HFFc6 (cell line): ENCODE data around the gene AVL9. TPM values are rescaled to one million over a fixed set of nuclear protein-coding genes. Genes with fewer than 3 reads are reported as not detected.

Experiments used
- DNase-seq: peaks from one replicate; pipeline ENCODE4 v3.0.0-alpha.2; 2018
- H3K27ac Mint-ChIP-seq: 2 replicates; pipeline ENCODE4 v1.8.0; 2020; ENCODE audit warnings: mild to moderate bottlenecking, mixed read lengths
- H3K27me3 Mint-ChIP-seq: 2 replicates; pipeline ENCODE4 v1.8.0; 2021; ENCODE audit warnings: mild to moderate bottlenecking, moderate library complexity, mixed read lengths; ENCODE audit not compliant: insufficient read depth
- H3K36me3 Mint-ChIP-seq: 2 replicates; pipeline ENCODE4 v1.8.0; 2021; ENCODE audit warnings: low read depth, mixed read lengths
- H3K4me1 Mint-ChIP-seq: 2 replicates; pipeline ENCODE4 v1.8.0; 2020; ENCODE audit warnings: low read depth, mixed read lengths
- H3K4me3 Mint-ChIP-seq: 2 replicates; pipeline ENCODE4 v1.8.0; 2020; ENCODE audit warnings: mild to moderate bottlenecking, moderate library complexity, mixed read lengths
- H3K9me3 Mint-ChIP-seq: 2 replicates; pipeline ENCODE4 v1.8.0; 2020; ENCODE audit warnings: mild to moderate bottlenecking, mixed read lengths
- CTCF ChIP-seq: fragments of 200-600 bp; sonication (generic); IDR thresholded peaks from 2 replicates; pipeline ENCODE4 v1.5.0; 2021; ENCODE audit warnings: antibody characterized with exemption, mild to moderate bottlenecking
- total RNA-seq, 6 experiments: library from RNA; stranded (reverse); fragmentation: NEBNext Ultra II Directional; extraction: Animal tissue kit (Norgen Biotek cat#: 25700); gene quantifications; 2 replicates in 1 of 6; 3 replicates in 5 of 6; pipeline ENCODE4 v1.2.3, GENCODE V29; 2021

AVL9 gene
- total RNA-seq, 6 experiments from 2014 or later, result 31.4 to 37.3 (median 34.1) TPM

DNA sequence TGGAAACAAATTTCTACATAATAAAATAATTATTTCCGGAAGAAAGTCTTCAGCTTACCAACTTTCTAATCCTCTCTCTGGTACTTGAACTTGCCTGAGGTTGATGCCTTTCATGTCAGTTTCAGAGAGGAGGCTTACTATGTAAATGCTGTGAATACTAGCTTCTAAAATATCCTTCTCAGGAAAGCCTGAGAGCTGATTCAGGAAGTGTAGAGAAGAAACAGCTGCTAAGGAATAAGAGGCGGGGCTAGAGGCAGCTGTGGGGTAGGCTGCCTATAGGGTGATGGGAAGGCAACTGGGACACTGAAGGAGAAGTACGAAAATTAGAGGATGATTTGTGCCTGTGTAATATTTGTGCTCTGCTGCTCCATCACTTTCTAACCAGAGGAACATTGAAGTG is 69.3 kb downstream of the AVL9 start:
- TF ChIP-seq CTCF, result no peak
- no peak for DNase-seq
- peaks cover 3% of the 10 kb centered on the region; the same call in 1 of the 2 replicates for H3K27me3 Mint-ChIP-seq
- H3K27ac Mint-ChIP-seq, result no peak overlapping the region
- H3K36me3 Mint-ChIP-seq, result peaks cover 16% of the 10 kb centered on the region
- H3K4me3 Mint-ChIP-seq, result no peak overlapping the region
- no peaks in the 10 kb centered on the region for H3K9me3 Mint-ChIP-seq
- peaks cover 2% of the 10 kb centered on the region; the same call in 1 of the 2 replicates for H3K4me1 Mint-ChIP-seq

DNA sequence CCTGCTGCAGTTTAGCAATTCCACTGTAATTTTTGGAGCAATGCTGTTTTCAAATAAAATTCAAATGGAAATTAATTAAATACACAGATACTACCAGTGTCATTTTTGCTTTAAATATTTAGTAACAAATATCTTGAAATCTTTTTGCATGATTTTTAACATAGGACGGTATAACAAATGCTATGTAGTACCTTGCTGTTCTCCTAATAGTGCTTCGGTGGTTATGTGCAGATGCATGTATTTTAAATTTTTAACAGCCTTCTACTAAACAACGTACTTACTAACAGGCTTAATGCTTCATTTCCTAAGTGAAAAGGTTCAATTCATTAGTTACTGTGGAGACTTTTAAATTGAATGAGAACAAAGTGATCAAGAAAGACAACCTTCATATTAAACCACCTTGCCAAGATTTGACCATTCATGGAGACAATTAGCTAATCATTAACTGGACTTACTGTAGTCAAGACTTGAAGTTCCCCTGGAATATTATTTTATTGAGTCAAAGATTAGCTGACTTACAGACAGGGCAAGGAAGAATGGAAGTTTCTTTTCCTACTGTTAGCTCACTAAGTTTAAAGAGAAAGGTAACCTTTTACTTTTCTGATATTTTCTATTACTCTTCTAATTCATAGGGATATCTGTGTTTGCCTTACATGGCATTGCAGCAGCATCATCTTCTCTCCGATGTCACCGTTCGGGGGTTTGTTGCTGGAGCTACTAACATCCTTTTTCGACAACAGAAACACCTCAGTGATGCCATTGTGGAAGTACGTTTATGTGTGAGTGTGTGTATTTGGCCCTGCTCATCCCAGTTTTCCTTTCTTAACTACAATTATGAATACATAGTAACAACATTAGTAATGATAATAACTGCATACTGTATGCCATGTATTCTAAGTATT is 74.3 kb downstream of the AVL9 start:
- Mint-ChIP-seq H3K4me3 (no peak overlapping the region), H3K36me3 (peaks cover 11% of the 10 kb centered on the region), H3K9me3 (no peaks in the 10 kb centered on the region), H3K27me3 (peaks cover 3% of the 10 kb centered on the region; the same call in 1 of the 2 replicates), H3K27ac (no peak overlapping the region), H3K4me1 (no peaks in the 10 kb centered on the region)
- no peak for TF ChIP-seq CTCF
- no peak for DNase-seq

- no peak for DNase-seq
- H3K4me3 Mint-ChIP-seq, result no peak overlapping the region
- H3K27ac Mint-ChIP-seq, result no peak overlapping the region
- H3K9me3 Mint-ChIP-seq, result no peaks in the 10 kb centered on the region
- no peaks in the 10 kb centered on the region for H3K4me1 Mint-ChIP-seq
- peaks cover 18% of the 10 kb centered on the region for H3K36me3 Mint-ChIP-seq
- TF ChIP-seq CTCF, result no peak
- H3K27me3 Mint-ChIP-seq, result no peaks in the 10 kb centered on the region
These were observed 77.9 kb downstream of the AVL9 start for GRCh38 chr7:32573110-32573687.

DNA sequence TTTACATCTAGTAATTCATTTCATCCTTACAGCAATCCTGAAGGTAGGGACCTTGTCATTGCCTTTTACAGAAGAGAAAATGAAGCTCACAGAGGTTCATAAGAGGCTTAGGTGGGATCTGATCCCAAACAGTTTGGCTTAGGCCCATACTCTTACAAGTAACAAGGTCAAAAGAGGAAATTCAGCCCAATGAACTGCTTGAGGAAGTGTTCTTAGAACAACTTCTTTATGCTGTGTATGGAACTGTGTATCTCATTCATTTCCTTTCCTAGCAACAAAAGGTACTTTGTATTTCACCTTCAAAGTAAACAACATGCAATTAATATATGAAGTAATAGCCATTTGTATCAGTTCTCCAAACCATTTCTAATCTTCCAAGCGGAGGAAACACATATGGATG is 79.3 kb downstream of the AVL9 start:
- TF ChIP-seq CTCF, result no peak
- Mint-ChIP-seq H3K36me3 (peaks cover 20% of the 10 kb centered on the region), H3K4me1 (0 out of 2 replicates have a peak, but pooled peaks cover 1% of the 10 kb centered on the region)

DNA sequence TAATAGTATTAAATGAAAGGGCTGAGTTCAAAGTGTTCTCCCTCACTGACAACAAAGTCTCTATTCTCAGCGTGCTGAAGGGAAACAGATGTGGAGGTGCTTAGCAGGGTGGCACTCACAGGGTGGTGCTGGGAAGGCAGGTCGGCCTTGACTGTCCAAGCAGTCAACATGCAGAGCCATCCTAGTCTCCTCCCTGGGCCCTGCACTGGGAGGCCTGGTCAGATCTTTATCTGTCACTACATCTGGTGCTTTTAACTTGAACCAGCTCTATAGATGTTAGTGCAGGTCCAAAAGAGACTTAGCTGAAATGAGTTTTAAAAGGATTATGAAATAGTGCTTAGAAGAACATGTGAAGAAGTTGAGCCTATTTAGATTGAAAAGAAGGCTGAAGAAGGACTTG is 82.1 kb downstream of the AVL9 start:
- TF ChIP-seq CTCF, result no peak
- Mint-ChIP-seq H3K9me3 (no peaks in the 10 kb centered on the region), H3K4me3 (no peak overlapping the region), H3K4me1 (peaks cover 17% of the 10 kb centered on the region), H3K27ac (no peak overlapping the region; the same call in 1 of the 2 replicates), H3K27me3 (no peaks in the 10 kb centered on the region), H3K36me3 (peaks cover 36% of the 10 kb centered on the region)
- DNase-seq, result no peak

More for the DNA sequence above, 79.3 kb downstream of the AVL9 start:
- Mint-ChIP-seq H3K4me3 (no peak overlapping the region), H3K27ac (no peak overlapping the region), H3K9me3 (no peaks in the 10 kb centered on the region), H3K27me3 (no peaks in the 10 kb centered on the region)
- DNase-seq, result no peak
